DMS114 treated with DMSO at 0.1 percent for 48 hours (cell line): Measurements from ENCODE around the gene BTG4.

Experiments used
- DNase-seq: peaks from one replicate; lab custom pipeline; 2025; ENCODE audit not compliant: unreplicated experiment; lab: John Stamatoyannopoulos, UW

BTG4 gene

DNA sequence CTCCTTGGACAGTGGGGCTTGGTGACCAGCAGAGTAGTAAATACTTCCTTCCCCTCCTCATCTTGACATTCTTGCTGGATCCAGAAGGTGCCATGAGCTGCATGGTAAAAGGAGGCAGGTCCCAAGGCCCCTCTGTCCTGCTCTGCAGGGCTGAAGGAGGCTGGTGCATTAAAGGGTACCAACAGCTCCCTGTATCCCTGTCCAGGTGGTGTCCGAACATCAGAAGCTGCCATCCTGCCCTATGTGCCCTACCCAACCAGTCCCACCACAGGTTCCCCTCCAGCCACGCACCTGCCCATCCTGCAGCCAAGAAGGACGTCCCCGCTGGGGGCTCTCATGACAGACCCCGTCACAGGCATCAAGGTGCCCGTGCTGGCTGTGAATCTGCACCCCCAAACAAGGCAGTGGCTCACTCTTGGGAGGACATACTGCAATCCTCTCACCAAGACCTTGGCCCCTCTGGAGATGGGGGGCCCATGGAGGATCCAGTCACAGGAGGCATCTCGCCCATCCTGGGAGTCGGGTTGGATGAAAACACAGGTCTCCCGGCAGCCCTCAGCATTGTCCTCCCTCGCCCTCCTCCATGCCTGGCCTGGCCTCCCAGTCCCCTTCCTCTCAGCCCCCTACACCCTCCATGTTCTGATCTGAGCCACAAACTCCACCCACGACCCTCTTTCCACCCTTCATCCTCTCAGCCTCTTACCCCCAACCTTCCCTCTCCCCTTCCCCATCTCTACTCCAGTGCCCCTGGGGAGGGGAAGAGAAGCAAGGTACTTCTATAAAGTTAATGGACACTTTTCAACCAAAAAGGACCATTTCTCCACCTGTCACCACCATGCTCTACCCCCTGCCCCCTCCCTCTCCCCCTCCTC lies 55.1 kb downstream of the BTG4 start:
- no peak for DNase-seq

DNA sequence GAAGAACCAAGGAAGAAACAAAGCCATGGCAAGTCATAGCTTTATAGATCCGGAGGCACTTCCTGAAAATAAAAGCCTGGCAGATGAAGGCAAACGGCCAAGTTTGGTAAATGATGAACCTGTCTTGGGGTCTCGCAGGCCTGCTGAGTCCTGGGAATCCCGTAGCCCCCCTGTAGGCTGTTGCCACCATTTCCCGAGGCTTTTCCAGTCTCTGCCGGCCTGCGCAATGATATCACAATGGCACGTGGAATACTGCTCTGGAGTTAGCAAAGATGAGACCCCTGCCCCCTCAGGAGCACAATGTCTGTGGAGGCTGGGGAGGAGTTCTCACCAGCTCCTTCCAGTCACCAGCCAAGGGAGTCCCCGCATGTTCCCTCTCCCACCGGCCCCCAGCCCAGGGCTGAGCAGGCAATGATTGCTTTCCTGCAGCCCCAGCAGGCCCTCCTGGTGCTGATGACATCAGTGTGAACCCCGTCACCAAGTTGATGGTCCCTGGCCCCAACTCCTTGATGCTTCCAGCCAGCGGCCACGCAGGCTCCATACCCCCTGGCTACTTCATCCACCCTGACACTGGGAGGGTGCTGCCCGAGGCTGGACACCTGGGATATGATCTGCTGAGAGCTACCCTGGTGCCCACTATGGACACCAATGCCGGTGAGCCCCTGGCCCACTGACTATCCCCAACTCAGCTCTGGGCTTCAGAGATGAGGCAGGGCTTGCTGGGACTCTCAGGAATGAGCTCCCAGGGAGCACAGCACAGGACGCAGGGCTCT lies 55.9 kb downstream of the BTG4 start:
- DNase-seq = no peak

DNA sequence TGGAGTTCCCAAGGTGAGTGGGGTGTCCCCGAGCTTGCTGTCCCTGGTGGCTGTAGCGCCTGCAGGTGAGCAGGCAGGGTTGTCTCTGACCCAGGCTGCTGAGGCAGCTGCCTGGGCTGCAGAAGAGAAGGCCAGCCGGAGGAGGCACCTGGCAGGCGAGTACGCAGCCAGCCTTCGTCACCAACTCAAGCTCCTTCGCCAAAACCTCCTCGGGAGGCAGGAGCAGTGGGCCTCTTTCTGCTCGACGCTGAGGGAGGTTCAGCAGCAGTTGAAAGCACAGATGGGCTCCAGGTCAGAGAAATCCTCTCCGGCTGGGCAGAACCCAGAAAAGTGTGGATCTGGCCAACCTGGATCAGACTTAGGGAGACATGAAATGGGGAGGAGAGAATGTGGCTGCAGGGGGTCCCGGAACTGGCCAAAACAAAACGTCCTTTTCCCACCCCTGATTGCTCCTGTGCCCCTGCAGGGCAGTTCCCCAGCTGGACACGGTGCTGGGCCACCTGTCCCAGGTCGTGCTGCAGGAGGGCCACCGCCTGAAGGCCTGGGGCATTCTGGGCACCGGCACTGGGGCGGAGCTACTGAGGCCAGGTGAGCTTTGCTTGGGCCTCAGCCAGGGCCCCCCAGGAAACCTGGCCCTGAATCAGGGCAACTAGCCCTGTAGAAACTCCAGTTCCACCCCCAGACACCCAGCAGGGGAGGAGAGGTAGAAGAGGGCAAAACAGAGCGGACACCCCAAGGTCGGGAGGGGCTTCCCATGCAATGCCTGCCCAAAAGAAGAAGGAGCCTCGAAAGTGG lies 56.7 kb downstream of the BTG4 start:
- no peak for DNase-seq

DNA sequence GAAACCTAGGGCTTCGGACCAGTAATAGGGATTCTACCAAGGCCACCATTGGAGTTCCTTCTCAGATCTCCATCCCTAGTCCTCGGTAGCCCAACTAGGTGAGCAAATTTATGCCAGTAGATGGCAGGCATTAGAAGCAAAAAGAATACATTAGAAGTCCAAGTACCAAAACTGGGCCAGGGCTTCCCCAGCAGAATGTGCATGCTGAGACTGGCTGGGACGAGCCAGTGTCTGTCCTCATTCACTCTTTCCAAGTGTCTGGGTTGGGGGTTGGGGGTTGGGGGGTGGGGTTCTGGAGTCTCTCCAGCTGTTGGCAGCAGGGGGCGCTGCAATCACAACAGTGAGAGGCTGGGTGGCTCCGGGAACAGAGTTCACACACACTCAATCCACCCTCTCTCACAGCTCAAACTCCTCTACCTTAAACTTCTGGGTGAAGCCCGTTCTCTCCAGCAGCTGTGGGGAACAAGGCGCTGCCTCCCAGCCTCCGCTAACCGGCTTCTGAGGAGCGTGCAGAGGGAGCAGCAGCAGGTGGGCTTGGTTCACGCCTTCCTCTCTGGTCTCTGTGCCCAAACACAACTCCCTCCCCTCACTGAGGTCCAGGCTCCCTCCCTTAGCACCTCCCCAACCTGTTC lies 57.5 kb downstream of the BTG4 start:
- DNase-seq = no peak

DNA sequence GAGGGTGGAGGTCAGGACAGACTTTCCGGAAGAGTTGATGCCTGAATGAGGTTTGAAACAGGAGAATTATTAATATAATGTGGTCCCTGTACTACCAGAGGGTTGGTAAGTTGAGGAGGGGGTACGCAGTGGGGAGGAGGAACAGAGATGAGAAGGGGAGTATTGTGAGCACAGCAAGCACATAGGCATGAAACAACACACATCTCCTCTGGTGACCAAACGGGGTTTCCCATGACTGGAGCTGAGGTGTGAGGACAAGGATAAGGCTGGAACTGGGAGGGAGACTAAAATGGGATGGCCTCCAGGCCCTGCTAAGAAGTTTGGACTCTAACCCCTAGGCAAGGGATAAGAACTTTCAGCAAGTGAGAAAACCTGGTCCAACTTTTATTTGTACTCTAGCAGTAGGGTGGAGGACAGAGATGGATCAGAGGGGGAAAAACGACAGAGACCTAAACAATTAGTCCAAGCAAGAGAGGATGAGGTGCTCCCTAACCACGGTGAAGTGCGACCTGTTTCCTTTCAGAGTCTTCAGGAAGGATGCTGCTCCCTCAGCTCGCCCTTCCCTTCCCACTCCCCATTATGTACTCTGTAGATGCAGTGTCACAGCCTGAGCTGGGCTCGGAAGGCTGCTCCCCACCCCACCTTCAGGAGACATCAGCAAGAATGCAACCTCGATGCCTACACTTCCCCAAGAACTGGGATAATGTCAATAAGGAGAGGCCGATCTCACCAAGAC lies 59.2 kb downstream of the BTG4 start:
- DNase-seq = no peak

DNA sequence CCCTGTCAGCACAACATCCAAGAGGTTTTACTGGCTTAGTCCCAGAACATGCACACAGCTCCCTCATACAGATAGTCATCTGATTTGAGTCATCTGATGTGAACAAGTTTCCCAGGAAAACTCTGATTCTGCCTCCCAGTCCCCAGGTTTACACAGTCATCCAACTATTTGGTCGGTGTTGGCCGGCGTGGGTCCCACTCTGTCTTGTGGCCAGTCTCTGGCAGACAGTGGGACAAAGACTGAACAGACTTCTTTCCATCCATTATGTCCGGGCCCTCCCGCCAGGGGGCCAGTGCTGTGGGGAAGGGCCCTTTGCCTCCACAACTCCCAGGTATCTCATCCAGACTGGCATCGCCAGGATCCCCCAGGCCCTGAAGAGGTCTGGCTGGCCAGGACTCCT lies 60.0 kb downstream of the BTG4 start:
- no peak for DNase-seq

DNA sequence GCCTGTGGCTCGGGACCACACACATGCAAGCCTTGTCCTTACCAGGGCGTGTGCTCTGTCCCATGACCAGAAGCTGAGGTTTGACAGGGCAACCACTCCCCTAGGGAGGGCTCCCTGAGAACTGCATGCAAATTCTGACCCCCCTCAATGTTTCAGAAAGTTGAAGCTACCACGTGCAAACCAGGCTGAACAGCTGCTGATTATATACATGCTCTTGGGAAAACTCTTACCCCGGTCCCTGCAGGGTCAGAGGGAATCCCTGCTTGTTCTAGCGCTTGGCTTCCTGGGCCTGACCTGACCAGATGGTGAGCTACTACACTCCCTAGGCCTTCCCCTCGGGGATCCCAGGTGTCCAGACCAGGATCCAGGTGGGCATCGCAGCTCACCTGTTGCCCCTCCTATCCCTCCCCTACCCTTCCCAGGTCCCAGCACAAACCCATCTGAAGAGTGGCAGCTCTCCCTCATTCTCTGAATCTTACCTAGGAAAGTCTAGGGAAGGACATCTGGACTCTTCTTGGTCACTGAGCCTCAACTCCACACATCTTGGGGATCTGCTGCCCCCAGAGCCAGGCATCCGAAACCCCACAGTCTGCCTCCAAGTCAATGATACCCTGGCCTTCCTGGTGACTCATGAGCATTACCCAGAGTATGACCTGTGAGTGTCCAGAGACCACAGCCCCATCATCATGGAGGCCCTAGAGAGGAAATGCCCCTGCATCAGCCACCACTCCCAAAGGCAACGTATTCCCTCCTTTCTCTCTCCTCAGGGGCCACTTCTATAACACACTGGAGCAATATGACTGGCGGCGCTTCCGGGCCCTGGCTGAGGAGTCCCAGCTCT lies 61.5 kb downstream of the BTG4 start:
- no peak for DNase-seq

DNA sequence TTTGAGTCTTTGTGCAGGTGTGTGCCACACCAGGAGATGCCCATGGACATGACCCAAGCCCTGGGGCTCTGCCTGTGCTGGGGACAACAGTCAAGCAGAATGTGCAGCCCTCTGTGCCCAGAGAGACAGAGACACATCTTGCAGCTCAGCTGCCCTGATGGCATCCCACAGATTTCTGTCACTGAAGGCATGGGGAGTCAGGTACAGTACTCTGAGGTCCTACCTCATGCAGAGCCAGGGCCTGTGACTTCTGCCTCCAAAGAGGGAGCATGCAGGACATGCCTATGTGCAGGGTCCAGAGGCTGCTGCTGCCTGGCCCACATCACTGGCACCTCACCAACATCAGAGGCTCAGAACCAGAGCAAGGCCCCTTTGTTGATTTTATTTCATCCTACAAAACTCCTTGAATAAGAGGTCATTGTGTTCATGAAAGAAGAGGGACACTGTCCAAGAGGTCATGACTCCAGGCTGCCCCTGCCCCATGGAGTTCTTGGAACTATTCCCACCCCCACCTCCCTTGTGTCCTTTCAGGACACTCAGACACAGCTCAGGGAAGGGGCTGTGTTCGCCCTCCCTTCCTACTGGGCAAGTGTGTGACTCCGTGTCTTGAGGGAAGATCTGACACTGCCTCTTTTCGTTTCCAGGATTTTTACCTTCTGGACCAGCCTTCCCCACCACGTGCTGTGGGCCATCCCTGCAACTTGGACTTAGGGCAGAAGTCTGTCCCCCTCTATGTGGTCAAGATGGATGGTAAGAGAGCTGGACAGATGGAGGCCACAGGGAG lies 62.3 kb downstream of the BTG4 start:
- no peak for DNase-seq

DNA sequence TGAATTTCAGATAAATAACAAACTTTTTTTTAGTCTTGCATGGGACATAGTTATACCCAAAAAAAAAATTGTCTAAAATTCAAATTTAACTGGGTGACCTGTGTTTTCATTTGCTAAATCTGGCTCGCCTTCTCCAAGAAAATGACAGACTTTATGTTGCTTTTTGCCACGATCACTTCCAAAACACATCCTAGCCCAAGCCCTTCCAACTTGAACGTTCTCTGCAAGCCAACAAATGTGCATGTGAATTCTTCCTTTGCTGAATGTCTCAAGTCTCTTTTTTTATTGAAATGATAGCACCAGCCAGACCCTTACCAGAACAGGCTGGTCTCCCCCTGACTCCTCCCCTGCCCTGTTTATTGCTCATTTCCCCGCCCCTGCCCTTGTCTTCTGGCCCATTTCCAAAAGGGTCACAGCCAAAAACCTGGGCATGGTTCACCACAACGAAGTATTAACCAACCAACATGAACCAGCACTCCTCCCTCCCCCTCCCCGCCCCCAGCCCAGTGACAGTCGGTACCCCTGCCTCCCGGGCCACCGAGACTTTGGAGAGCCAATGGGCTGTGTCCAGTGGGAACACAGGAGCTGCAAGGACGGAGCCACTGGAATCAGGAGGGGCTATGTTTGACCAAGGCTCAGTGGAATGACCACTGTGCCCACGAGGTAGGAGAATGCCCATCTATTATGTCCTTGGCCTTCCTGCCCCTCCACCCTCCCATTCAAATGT lies 63.2 kb downstream of the BTG4 start:
- no peak for DNase-seq

DNA sequence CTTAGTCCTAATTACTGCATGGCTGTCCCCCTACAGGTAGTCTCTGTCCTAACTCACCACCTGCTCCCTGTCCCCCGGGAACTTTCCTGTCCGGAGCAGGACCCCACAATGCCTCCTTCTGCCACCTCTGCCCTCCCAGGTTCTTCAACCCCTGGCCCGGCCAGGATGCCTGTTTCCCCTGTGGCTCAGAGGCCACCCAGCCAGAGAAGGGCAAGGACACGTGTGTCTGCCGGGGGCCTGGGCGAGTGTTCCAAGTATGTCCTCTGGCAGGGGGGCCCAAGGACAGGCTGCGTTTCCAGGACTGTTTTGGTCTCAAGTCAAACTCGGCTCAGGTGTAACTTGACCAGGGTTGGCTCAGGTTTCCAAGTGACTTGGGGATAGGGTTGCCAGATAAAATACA lies 63.8 kb downstream of the BTG4 start:
- no peak for DNase-seq

DNA sequence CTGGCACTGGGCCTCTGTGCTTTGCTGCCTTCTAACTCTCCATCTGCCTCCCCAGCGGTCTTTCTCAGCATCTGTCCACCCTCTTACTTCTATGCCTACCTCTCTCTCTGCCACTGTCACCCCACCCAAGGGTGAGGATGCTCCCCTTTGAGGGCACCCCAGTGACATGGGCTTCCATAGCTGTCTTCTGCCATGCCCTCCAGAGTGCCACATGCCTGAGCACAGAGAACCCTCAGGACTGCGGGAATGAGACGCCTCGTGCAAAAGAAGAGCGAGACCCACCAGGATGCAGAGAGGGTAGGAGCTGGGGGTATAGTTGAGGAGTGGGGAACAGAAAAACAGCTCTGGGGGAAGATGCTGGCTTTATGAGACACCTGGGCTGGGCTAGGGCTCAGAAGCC lies 64.3 kb downstream of the BTG4 start:
- no peak for DNase-seq

DNA sequence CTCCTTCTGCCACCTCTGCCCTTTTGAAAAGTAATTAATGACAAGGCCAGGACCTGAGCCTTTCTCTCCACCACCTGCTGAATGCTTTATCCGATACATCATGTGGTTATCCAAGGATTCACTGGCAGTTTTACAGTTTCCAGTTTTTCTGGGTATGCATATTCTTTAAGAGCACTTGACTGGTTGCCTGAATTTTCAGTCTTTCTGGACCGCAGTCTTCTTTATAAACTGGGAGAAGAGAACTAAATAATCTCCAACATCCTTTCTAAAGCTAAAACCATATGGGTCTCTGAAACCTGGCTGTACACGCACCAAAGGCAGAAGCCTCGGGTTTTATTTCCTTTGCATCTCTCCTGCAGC lies 65.1 kb downstream of the BTG4 start:
- no peak for DNase-seq

DNA sequence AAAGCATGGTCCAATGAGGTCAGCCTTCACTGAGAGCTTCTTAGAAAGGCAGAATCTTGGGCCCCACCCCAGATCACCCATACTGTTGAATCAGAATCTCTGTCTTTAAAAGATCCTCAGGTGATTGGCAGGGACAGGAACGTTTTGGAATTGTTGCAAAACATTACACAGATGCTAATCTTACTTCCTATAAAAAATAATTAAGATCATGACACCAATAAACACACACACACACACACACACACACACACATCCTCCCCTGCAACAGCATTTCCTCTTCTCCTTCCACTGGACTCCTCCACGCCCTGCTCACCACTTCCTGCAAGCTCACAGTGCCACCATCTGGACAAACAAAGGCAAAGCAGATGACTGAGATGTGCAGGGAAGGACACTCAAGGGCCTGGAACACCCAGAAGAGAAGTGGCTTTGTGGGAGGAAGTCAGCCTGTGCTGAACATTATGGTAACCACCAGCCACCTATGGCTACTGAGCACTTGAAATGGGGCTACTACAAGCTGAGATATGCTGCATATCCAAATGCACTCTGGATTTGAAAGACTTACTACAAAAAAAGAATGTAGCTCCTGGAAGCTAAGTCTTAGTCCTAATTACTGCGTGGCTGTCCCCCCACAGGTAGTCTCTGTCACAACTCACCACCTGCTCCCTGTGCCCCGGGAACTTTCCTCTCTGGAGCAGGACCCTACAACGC lies 65.6 kb downstream of the BTG4 start:
- peak; percentile 72 for DNase-seq

DNA sequence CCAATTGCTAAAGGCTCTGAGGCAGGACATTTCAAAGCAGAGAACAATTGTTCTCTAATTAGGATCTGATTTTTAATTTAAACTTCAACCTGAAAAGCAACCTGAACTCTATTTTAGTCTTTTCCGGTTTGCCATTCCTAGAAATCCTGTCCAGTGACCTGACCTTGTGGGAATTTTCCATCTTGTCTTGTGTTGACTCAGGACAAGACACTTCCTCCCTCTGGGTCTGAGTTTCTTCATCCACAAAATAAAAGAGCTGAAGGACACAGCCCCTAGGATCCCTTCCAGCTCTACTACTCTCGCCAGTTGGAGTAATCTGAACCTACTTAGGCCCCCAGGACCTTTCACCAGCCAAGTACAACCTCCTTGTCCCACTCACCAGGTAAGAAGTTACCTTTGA lies 66.6 kb downstream of the BTG4 start:
- no peak for DNase-seq
